Measurements from ENCODE around the gene ZNF593OS.

The ZNF593OS gene

DNA sequence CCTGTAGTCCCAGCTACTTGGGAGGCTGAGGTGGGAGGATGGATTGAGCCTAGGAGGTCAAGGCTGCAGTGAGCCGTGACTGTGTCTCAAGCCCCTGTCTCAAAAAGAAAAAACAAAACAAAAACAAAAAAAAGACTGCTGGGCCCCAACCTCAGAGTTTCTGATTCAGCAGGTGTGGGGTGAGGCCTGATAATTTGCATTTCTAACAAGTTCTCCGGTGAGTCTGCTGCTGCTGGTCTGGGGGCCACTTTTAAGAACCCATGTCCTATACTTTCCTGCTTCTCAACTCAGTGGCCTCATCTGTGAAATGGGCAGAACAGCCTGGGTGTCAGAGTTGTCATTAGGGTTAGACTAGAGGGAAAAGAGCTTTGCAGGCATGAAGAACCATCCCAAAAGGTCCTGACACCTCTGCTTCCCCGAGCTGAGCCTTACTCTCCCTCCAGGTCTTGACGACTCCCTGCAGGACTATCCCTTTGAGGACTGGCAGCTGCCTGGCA, 8.4 kb upstream of the ZNF593OS start (continued):
- TF ChIP-seq, protein P1, sequence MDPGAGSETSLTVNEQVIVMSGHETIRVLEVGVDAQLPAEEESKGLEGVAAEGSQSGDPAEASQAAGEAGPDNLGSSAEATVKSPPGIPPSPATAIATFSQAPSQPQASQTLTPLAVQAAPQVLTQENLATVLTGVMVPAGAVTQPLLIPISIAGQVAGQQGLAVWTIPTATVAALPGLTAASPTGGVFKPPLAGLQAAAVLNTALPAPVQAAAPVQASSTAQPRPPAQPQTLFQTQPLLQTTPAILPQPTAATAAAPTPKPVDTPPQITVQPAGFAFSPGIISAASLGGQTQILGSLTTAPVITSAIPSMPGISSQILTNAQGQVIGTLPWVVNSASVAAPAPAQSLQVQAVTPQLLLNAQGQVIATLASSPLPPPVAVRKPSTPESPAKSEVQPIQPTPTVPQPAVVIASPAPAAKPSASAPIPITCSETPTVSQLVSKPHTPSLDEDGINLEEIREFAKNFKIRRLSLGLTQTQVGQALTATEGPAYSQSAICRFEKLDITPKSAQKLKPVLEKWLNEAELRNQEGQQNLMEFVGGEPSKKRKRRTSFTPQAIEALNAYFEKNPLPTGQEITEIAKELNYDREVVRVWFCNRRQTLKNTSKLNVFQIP (CRISPR knock-in tag; IDR thresholded peaks at IDR 0.05; ENCODE audit: borderline replicate concordance, low read depth), result no peak
- TF ChIP-seq ZNF8 (CRISPR knock-in tag; IDR thresholded peaks at IDR 0.05), result no peak
- no peak for TF ChIP-seq SNAI2 (CRISPR knock-in tag; IDR thresholded peaks at IDR 0.05)
- TF ChIP-seq ZNF565 (CRISPR knock-in tag; conservative IDR thresholded peaks at IDR 0.05; ENCODE audit: low read depth), result no peak
- TF ChIP-seq TOX (CRISPR knock-in tag; IDR thresholded peaks at IDR 0.05; ENCODE audit: borderline replicate concordance), result no peak
- no peak for TF ChIP-seq ZFP30 (CRISPR knock-in tag; IDR thresholded peaks at IDR 0.05)
- TF ChIP-seq GLIS3 (CRISPR knock-in tag; IDR thresholded peaks at IDR 0.05), result no peak
- no peak for TF ChIP-seq CSDC2 (CRISPR knock-in tag; IDR thresholded peaks at IDR 0.05)

DNA sequence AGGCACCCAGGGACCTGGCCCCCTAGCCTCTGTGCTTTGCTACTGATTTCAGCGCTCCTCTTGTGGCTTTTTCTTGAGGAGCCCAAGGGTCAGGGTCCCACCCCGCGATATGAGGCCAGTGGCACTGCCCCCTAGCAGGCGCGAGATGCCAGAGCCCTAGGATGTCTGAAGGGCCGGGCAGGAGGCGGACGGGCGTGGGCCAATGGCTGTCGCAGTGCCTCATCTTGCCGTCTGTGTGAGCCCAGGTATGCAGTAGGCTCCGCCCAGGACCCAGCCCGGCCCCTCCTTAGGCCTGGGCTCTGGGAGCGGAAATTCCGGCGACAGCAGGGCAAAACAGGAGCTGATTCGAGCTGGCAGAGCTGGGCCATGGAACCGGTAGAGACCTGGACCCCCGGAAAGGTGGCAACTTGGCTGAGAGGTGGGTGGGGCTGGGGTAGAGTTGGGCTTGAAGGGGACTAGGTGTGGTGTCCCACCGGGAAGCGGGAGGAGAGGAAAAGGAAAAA, 5.6 kb upstream of the ZNF593OS start, which contains the start of gene CNKSR1:
CNKSR1 (plus strand) TSS at position 310 of the 503 bp plus-strand sequence; CDS start at position 367, 57 bp downstream.
- ATAC-seq, result no peak

DNA sequence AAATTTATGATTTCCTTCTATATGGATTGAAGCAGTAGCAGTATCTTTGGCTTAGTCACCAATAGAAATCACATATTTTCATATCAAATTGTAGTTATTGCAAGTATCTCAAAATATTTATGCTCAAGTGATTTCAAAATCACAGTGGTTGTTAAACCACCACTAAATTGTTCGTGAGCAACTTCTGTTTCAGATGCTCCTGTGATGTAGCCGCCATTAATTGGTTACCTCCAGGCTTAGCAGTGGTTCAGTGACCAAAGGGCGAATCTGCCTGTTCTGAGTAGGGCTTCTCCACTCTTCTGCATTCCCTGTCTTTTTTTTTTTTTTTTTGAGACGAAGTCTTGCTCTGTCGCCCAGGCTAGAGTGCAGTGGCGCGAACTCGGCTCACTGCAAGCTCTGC, 3.7 kb upstream of the ZNF593OS start:
- TF ChIP-seq PPARA (CRISPR knock-in tag; IDR thresholded peaks at IDR 0.05; ENCODE audit: borderline replicate concordance) (no peak), ZNF70 (CRISPR knock-in tag; IDR thresholded peaks at IDR 0.05) (no peak), TOX (CRISPR knock-in tag; IDR thresholded peaks at IDR 0.05; ENCODE audit: borderline replicate concordance) (no peak)
- no peak for ATAC-seq

More for the DNA sequence above, 5.6 kb upstream of the ZNF593OS start, which contains the start of gene CNKSR1:
- TF ChIP-seq OSR1 (CRISPR knock-in tag; IDR thresholded peaks at IDR 0.05) (no peak), GLIS3 (CRISPR knock-in tag; IDR thresholded peaks at IDR 0.05) (no peak), ZNF8 (CRISPR knock-in tag; IDR thresholded peaks at IDR 0.05) (no peak), ZNF565 (CRISPR knock-in tag; conservative IDR thresholded peaks at IDR 0.05; ENCODE audit: low read depth) (no peak), TCF4 (CRISPR knock-in tag; IDR thresholded peaks at IDR 0.05; ENCODE audit: borderline replicate concordance) (no peak), BACH2 (CRISPR knock-in tag; IDR thresholded peaks at IDR 0.05; ENCODE audit: borderline replicate concordance) (no peak), ARNTL (CRISPR knock-in tag; IDR thresholded peaks at IDR 0.05; ENCODE audit: borderline replicate concordance, low read depth) (no peak)
- TF ChIP-seq, protein P2, sequence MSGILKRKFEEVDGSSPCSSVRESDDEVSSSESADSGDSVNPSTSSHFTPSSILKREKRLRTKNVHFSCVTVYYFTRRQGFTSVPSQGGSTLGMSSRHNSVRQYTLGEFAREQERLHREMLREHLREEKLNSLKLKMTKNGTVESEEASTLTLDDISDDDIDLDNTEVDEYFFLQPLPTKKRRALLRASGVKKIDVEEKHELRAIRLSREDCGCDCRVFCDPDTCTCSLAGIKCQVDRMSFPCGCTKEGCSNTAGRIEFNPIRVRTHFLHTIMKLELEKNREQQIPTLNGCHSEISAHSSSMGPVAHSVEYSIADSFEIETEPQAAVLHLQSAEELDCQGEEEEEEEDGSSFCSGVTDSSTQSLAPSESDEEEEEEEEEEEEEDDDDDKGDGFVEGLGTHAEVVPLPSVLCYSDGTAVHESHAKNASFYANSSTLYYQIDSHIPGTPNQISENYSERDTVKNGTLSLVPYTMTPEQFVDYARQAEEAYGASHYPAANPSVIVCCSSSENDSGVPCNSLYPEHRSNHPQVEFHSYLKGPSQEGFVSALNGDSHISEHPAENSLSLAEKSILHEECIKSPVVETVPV (CRISPR knock-in tag; IDR thresholded peaks at IDR 0.05), result no peak
- TF ChIP-seq, protein P1 (CRISPR knock-in tag; IDR thresholded peaks at IDR 0.05; ENCODE audit: borderline replicate concordance, low read depth), result no peak
- TF ChIP-seq, protein P3, sequence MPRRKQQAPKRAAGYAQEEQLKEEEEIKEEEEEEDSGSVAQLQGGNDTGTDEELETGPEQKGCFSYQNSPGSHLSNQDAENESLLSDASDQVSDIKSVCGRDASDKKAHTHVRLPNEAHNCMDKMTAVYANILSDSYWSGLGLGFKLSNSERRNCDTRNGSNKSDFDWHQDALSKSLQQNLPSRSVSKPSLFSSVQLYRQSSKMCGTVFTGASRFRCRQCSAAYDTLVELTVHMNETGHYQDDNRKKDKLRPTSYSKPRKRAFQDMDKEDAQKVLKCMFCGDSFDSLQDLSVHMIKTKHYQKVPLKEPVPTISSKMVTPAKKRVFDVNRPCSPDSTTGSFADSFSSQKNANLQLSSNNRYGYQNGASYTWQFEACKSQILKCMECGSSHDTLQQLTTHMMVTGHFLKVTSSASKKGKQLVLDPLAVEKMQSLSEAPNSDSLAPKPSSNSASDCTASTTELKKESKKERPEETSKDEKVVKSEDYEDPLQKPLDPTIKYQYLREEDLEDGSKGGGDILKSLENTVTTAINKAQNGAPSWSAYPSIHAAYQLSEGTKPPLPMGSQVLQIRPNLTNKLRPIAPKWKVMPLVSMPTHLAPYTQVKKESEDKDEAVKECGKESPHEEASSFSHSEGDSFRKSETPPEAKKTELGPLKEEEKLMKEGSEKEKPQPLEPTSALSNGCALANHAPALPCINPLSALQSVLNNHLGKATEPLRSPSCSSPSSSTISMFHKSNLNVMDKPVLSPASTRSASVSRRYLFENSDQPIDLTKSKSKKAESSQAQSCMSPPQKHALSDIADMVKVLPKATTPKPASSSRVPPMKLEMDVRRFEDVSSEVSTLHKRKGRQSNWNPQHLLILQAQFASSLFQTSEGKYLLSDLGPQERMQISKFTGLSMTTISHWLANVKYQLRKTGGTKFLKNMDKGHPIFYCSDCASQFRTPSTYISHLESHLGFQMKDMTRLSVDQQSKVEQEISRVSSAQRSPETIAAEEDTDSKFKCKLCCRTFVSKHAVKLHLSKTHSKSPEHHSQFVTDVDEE (CRISPR knock-in tag; IDR thresholded peaks at IDR 0.05), result no peak

DNA sequence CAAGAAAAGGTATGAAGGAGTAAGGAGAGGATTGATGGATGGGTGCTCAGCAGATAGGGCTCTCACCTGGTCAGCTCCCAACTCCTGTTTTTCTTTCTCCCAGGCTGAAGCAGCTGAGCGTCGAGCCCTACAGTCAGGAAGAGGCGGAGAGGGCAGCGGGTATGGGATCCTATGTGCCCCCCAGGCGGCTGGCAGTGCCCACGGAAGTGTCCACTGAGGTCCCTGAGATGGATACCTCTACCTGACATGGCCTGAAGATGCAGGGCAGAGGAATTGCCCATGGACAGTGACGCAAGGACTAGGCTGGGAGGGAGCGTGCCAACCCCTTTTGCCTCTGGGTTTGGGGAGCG, 1.2 kb downstream of the ZNF593OS start:
- no peak for ATAC-seq
- TF ChIP-seq ZNF70 (CRISPR knock-in tag; IDR thresholded peaks at IDR 0.05) (no peak), RARB (CRISPR knock-in tag; IDR thresholded peaks at IDR 0.05) (no peak), ESRRG (CRISPR knock-in tag; IDR thresholded peaks at IDR 0.05) (no peak), ISL1 (CRISPR knock-in tag; IDR thresholded peaks at IDR 0.05) (no peak), TOX (CRISPR knock-in tag; IDR thresholded peaks at IDR 0.05; ENCODE audit: borderline replicate concordance) (no peak), SNAI2 (CRISPR knock-in tag; IDR thresholded peaks at IDR 0.05) (no peak), OSR1 (CRISPR knock-in tag; IDR thresholded peaks at IDR 0.05) (no peak), ZC3H10 (CRISPR knock-in tag; IDR thresholded peaks at IDR 0.05) (no peak), ZNF8 (CRISPR knock-in tag; IDR thresholded peaks at IDR 0.05) (no peak), TCF4 (CRISPR knock-in tag; IDR thresholded peaks at IDR 0.05; ENCODE audit: borderline replicate concordance) (no peak), CSDC2 (CRISPR knock-in tag; IDR thresholded peaks at IDR 0.05) (no peak), PPARA (CRISPR knock-in tag; IDR thresholded peaks at IDR 0.05; ENCODE audit: borderline replicate concordance) (no peak), BACH2 (CRISPR knock-in tag; IDR thresholded peaks at IDR 0.05; ENCODE audit: borderline replicate concordance) (no peak), ARNTL (CRISPR knock-in tag; IDR thresholded peaks at IDR 0.05; ENCODE audit: borderline replicate concordance, low read depth) (no peak)
- TF ChIP-seq, protein P4, sequence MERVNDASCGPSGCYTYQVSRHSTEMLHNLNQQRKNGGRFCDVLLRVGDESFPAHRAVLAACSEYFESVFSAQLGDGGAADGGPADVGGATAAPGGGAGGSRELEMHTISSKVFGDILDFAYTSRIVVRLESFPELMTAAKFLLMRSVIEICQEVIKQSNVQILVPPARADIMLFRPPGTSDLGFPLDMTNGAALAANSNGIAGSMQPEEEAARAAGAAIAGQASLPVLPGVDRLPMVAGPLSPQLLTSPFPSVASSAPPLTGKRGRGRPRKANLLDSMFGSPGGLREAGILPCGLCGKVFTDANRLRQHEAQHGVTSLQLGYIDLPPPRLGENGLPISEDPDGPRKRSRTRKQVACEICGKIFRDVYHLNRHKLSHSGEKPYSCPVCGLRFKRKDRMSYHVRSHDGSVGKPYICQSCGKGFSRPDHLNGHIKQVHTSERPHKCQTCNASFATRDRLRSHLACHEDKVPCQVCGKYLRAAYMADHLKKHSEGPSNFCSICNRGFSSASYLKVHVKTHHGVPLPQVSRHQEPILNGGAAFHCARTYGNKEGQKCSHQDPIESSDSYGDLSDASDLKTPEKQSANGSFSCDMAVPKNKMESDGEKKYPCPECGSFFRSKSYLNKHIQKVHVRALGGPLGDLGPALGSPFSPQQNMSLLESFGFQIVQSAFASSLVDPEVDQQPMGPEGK (CRISPR knock-in tag; IDR thresholded peaks at IDR 0.05; ENCODE audit: borderline replicate concordance), result no peak
- TF ChIP-seq, protein P2 (CRISPR knock-in tag; IDR thresholded peaks at IDR 0.05), result no peak
- TF ChIP-seq, protein P5, sequence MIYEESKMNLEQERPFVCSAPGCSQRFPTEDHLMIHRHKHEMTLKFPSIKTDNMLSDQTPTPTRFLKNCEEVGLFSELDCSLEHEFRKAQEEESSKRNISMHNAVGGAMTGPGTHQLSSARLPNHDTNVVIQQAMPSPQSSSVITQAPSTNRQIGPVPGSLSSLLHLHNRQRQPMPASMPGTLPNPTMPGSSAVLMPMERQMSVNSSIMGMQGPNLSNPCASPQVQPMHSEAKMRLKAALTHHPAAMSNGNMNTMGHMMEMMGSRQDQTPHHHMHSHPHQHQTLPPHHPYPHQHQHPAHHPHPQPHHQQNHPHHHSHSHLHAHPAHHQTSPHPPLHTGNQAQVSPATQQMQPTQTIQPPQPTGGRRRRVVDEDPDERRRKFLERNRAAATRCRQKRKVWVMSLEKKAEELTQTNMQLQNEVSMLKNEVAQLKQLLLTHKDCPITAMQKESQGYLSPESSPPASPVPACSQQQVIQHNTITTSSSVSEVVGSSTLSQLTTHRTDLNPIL (CRISPR knock-in tag; IDR thresholded peaks at IDR 0.05; ENCODE audit: low read depth), result no peak
